K562 (cell line): ENCODE results near the gene SCPEP1.

ENCODE experiments used
- BHLHE40 ChIP-seq: IDR thresholded peaks from 2 replicates; pipeline ENCODE4 v1.6.1; 2011; ENCODE audit warnings: low read length, improper control_type of control experiment
- CEBPZ ChIP-seq: fragments of 150-350 bp; IDR thresholded peaks from 2 replicates; pipeline ENCODE4 v1.6.1; 2014; ENCODE audit warnings: low read depth, mild to moderate bottlenecking, low read length, borderline replicate concordance
- CHD2 ChIP-seq: IDR thresholded peaks from 2 replicates; pipeline ENCODE4 v1.6.1; 2011; ENCODE audit warnings: low read depth, low read length
- ZEB2 ChIP-seq: fragments of 450-650 bp; IDR thresholded peaks from 2 replicates; pipeline ENCODE4 v1.6.1; 2016
- ZNF398 ChIP-seq: fragments of 250-450 bp; sonication (Bioruptor Pico); IDR thresholded peaks from 2 replicates; pipeline ENCODE4 v1.8.0; 2021; ENCODE audit warnings: moderate library complexity, mild to moderate bottlenecking, inconsistent platforms
- TF ChIP-seq, protein P1 (sequence below), 3 experiments: IDR thresholded peaks in 2 of 3; conservative IDR thresholded peaks in 1 of 3; 2 replicates each; pipeline ENCODE4 v1.5.1; 2011 to 2012; ENCODE audit warnings: low read length in 3 of 3, mild to moderate bottlenecking in 3 of 3, control low read depth in 2 of 3, improper control_type of control experiment in 1 of 3, inconsistent platforms in 1 of 3, low read depth in 1 of 3, mixed read lengths in 1 of 3, moderate library complexity in 1 of 3; ENCODE audit not compliant: insufficient read depth in 2 of 3
- TF ChIP-seq, protein P2 (sequence below), 2 experiments: fragments of 450-650 bp; formaldehyde crosslinking in 1 of 2; IDR thresholded peaks; 2 replicates each; pipeline versions ENCODE4 v1.4.0 to v1.6.1; 2014 to 2020; ENCODE audit warnings: mild to moderate bottlenecking in 2 of 2, borderline replicate concordance in 1 of 2, low read depth in 1 of 2

GRCh38 chr17:56933151-56933745, 44.7 kb upstream of the SCPEP1 start:
- no peak for TF ChIP-seq CEBPZ
- TF ChIP-seq, protein P1, sequence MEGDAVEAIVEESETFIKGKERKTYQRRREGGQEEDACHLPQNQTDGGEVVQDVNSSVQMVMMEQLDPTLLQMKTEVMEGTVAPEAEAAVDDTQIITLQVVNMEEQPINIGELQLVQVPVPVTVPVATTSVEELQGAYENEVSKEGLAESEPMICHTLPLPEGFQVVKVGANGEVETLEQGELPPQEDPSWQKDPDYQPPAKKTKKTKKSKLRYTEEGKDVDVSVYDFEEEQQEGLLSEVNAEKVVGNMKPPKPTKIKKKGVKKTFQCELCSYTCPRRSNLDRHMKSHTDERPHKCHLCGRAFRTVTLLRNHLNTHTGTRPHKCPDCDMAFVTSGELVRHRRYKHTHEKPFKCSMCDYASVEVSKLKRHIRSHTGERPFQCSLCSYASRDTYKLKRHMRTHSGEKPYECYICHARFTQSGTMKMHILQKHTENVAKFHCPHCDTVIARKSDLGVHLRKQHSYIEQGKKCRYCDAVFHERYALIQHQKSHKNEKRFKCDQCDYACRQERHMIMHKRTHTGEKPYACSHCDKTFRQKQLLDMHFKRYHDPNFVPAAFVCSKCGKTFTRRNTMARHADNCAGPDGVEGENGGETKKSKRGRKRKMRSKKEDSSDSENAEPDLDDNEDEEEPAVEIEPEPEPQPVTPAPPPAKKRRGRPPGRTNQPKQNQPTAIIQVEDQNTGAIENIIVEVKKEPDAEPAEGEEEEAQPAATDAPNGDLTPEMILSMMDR (IDR thresholded peaks at IDR 0.05 in 2 of 3, conservative IDR thresholded peaks at IDR 0.05 in 1 of 3; ENCODE audit: insufficient read depth in 2 of 3, low read depth in 1 of 3, low read length in 3 of 3), result no peak
- TF ChIP-seq BHLHE40, result no peak
- no peak for TF ChIP-seq CHD2
- no peak for TF ChIP-seq ZEB2
- TF ChIP-seq, protein P2, sequence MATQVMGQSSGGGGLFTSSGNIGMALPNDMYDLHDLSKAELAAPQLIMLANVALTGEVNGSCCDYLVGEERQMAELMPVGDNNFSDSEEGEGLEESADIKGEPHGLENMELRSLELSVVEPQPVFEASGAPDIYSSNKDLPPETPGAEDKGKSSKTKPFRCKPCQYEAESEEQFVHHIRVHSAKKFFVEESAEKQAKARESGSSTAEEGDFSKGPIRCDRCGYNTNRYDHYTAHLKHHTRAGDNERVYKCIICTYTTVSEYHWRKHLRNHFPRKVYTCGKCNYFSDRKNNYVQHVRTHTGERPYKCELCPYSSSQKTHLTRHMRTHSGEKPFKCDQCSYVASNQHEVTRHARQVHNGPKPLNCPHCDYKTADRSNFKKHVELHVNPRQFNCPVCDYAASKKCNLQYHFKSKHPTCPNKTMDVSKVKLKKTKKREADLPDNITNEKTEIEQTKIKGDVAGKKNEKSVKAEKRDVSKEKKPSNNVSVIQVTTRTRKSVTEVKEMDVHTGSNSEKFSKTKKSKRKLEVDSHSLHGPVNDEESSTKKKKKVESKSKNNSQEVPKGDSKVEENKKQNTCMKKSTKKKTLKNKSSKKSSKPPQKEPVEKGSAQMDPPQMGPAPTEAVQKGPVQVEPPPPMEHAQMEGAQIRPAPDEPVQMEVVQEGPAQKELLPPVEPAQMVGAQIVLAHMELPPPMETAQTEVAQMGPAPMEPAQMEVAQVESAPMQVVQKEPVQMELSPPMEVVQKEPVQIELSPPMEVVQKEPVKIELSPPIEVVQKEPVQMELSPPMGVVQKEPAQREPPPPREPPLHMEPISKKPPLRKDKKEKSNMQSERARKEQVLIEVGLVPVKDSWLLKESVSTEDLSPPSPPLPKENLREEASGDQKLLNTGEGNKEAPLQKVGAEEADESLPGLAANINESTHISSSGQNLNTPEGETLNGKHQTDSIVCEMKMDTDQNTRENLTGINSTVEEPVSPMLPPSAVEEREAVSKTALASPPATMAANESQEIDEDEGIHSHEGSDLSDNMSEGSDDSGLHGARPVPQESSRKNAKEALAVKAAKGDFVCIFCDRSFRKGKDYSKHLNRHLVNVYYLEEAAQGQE (IDR thresholded peaks at IDR 0.05; ENCODE audit: borderline replicate concordance), result no peak
- TF ChIP-seq, protein P2 (CRISPR knock-in tag; IDR thresholded peaks at IDR 0.05; ENCODE audit: low read depth), result no peak
- TF ChIP-seq ZNF398, result no peak
